Hepatocyte (in vitro differentiated cells): ENCODE measurements around the gene QRSL1. TPM values are rescaled to one million over a fixed set of nuclear protein-coding genes. Genes with fewer than 3 reads are reported as not detected.

Source experiments
- DNase-seq: peaks from one replicate; pipeline ENCODE4 v3.0.0-alpha.2; 2016; ENCODE audit warnings: low spot score
- H2AFZ ChIP-seq: fragments of 200-600 bp; sonication (generic); 2 replicates; pipeline ENCODE4 v1.6.0; 2016; ENCODE audit warnings: antibody characterized with exemption, mild to moderate bottlenecking
- H3K27ac ChIP-seq: fragments of 200-600 bp; sonication (generic); 2 replicates; pipeline ENCODE4 v1.5.1; 2016; ENCODE audit warnings: mild to moderate bottlenecking
- H3K27me3 ChIP-seq: fragments of 200-600 bp; sonication (generic); 2 replicates; pipeline ENCODE4 v1.6.1; 2016
- H3K36me3 ChIP-seq: fragments of 200-600 bp; sonication (generic); replicated peaks from 2 replicates; pipeline ENCODE4 v1.5.1; 2016; ENCODE audit warnings: low read depth; ENCODE audit not compliant: insufficient read depth
- H3K4me1 ChIP-seq: fragments of 200-600 bp; sonication (generic); 2 replicates; pipeline ENCODE4 v1.5.1; 2016; ENCODE audit warnings: mild to moderate bottlenecking, moderate library complexity; ENCODE audit not compliant: insufficient read depth
- H3K4me2 ChIP-seq: fragments of 200-600 bp; sonication (generic); 2 replicates; pipeline ENCODE4 v1.6.0; 2016
- H3K4me3 ChIP-seq: fragments of 200-600 bp; sonication (generic); 2 replicates; pipeline ENCODE4 v1.5.1; 2016; ENCODE audit warnings: mild to moderate bottlenecking
- H3K79me2 ChIP-seq: fragments of 200-600 bp; sonication (generic); 2 replicates; pipeline ENCODE4 v1.6.0; 2017; ENCODE audit warnings: mild to moderate bottlenecking
- H3K9me2 ChIP-seq: fragments of 200-600 bp; sonication (generic); replicated peaks from 2 replicates; pipeline ENCODE4 v1.6.0; 2017; ENCODE audit warnings: mild to moderate bottlenecking; ENCODE audit not compliant: insufficient read depth
- H3K9me3 ChIP-seq: fragments of 200-600 bp; sonication (generic); 2 replicates; pipeline ENCODE4 v1.5.1; 2016; ENCODE audit warnings: low read depth, mild to moderate bottlenecking
- H4K20me1 ChIP-seq: fragments of 200-600 bp; sonication (generic); 2 replicates; pipeline ENCODE4 v1.6.0; 2016; ENCODE audit warnings: mild to moderate bottlenecking; ENCODE audit not compliant: insufficient read depth, poor library complexity, severe bottlenecking
- EZH2 ChIP-seq: fragments of 200-600 bp; sonication (generic); IDR thresholded peaks from 2 replicates; pipeline ENCODE4 v1.6.1; 2016; ENCODE audit warnings: antibody characterized with exemption, mild to moderate bottlenecking, borderline replicate concordance
- EZH2phosphoT487 ChIP-seq: fragments of 200-600 bp; sonication (generic); IDR thresholded peaks from one replicate; pipeline ENCODE4 v1.6.1; 2018; ENCODE audit warnings: antibody characterized with exemption, mild to moderate bottlenecking, low read depth, moderate library complexity; ENCODE audit not compliant: unreplicated experiment, severe bottlenecking
- WGBS: methylation state at CpG from one replicate; pipeline ENCODE4 v1.1.6; 2016; ENCODE audit warnings: low lambda C conversion rate; ENCODE audit errors: missing lambda C conversion rate; 5-methylcytosine and 5-hydroxymethylcytosine counted together
- polyA plus RNA-seq: library from polyadenylated mRNA; unstranded; fragments of >200 nt; fragmentation: Nextera tagmentation; extraction: Ambion mirVana; gene quantifications from 2 replicates; pipeline ENCODE4 v1.2.1, GENCODE V29; 2016
- total RNA-seq: library from RNA; depleted of rRNA; stranded (reverse); fragments of >200 nt; gene quantifications from 2 replicates; pipeline ENCODE4 v1.2.3, GENCODE V29; 2014
- TF ChIP-seq, protein P1 (sequence below): fragments of 200-600 bp; sonication (generic); IDR thresholded peaks from 2 replicates; pipeline ENCODE4 v1.5.1; 2016; ENCODE audit warnings: antibody characterized with exemption, mild to moderate bottlenecking; ENCODE audit not compliant: poor library complexity

QRSL1 gene
- total and polyA plus RNA-seq, 2 experiments from 2014 or later: 9.9 to 13.6 TPM

DNA sequence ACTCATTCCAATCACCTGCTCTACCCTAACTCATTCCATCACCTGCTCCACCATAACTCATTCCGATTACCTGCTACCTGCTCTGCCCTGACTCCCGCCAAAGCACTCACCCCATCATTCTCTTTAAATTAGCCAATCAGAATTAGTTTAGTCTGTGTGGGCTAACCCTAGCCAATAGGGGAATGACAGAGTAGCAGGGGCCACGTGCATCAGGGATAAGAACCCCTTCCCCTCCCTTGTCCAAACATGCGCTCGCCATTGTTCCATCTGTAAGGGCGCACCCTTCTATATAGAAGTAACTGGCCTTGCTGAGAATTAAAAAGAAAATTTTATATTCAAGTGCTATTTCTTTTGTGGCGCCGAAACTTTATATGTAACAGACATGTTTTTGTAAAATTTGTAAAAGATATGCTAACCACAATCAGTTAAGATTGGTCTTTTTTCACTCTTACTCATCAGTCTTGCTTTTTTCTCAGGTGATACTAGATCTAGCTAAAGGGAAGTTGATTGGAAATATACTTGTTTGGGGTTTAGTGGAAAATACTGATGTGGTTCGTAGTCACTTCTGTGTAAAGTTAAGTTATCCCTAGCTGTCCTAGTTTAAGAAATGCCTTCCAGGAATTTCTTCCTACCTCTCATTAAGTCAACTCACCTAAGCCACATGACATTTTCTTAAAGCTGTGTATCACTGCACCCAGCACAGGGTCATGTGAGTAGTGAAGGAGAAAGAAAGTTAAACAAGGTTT is 16.5 kb upstream of the QRSL1 start:
- H3K79me2 ChIP-seq: no peaks in the 10 kb centered on the region
- no peak overlapping the region for H3K27ac ChIP-seq
- no peaks in the 10 kb centered on the region for H3K27me3 ChIP-seq
- no peak overlapping the region for H3K4me2 ChIP-seq
- TF ChIP-seq, protein P1, sequence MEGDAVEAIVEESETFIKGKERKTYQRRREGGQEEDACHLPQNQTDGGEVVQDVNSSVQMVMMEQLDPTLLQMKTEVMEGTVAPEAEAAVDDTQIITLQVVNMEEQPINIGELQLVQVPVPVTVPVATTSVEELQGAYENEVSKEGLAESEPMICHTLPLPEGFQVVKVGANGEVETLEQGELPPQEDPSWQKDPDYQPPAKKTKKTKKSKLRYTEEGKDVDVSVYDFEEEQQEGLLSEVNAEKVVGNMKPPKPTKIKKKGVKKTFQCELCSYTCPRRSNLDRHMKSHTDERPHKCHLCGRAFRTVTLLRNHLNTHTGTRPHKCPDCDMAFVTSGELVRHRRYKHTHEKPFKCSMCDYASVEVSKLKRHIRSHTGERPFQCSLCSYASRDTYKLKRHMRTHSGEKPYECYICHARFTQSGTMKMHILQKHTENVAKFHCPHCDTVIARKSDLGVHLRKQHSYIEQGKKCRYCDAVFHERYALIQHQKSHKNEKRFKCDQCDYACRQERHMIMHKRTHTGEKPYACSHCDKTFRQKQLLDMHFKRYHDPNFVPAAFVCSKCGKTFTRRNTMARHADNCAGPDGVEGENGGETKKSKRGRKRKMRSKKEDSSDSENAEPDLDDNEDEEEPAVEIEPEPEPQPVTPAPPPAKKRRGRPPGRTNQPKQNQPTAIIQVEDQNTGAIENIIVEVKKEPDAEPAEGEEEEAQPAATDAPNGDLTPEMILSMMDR: no peak
- TF ChIP-seq EZH2phosphoT487 (no peak), EZH2 (no peak)
- no peaks in the 10 kb centered on the region for H3K9me2 ChIP-seq
- H4K20me1 ChIP-seq: no peaks in the 10 kb centered on the region
- no peak for DNase-seq
- 92% methylated on average over 9 of the region's 9 CpGs for WGBS
- H3K9me3 ChIP-seq: no peaks in the 10 kb centered on the region
- H2AFZ ChIP-seq: no peak overlapping the region
- H3K36me3 ChIP-seq: no peaks in the 10 kb centered on the region
- H3K4me1 ChIP-seq: peaks cover 4% of the 10 kb centered on the region
- H3K4me3 ChIP-seq: no peak overlapping the region

DNA sequence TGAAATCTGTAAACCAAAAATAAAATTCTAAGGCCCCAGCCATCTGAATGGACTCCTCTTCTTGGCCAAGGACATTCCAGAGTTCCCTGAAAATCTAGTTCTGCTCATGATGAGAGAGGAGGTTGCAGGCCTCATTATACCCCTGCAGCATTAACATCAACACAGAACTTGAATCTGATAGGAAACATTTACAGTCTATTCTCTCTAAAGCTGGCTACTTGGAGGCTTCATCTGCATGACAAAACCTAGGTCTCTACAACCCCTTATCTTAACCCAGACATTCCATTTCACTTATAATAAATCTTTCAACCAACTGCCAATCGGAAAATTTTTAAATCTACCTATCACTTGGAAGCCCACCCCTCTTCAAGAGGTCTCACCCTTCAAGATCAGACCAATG is 15.8 kb upstream of the QRSL1 start:
- H3K4me2 ChIP-seq: no peak overlapping the region
- no peaks in the 10 kb centered on the region for H3K9me3 ChIP-seq
- H2AFZ ChIP-seq: no peak overlapping the region
- H4K20me1 ChIP-seq: no peaks in the 10 kb centered on the region
- H3K79me2 ChIP-seq: no peaks in the 10 kb centered on the region
- H3K27me3 ChIP-seq: no peaks in the 10 kb centered on the region
- TF ChIP-seq EZH2phosphoT487: no peak
- TF ChIP-seq, protein P1: no peak
- no peak for TF ChIP-seq EZH2
- H3K4me1 ChIP-seq: peaks cover 4% of the 10 kb centered on the region
- no peaks in the 10 kb centered on the region for H3K36me3 ChIP-seq
- no peaks in the 10 kb centered on the region for H3K9me2 ChIP-seq
- no peak for DNase-seq
- no peak overlapping the region for H3K27ac ChIP-seq
- 81% methylated on average over 1 of the region's 1 CpG for WGBS
- no peak overlapping the region for H3K4me3 ChIP-seq

DNA sequence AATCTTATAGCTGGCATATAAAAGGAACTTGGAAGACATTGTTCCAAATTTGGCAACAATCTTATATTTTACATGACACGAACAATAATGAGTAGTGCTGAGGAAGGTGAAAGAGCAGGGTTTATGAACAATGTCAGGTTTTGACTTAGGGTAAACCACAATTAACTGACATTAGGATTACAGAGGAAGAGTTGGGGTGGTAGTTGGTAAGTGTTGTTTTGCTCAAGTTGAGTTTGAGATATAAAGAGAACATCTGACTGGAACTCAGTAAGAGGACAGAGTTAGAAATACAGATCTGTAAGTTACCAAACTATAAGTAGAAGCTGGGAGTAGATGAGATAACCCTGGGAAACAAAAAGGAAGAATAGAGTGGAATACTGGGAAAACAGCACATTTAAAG is 15.2 kb upstream of the QRSL1 start:
- no peaks in the 10 kb centered on the region for H3K27me3 ChIP-seq
- no peak overlapping the region for H3K27ac ChIP-seq
- H4K20me1 ChIP-seq: no peaks in the 10 kb centered on the region
- no peaks in the 10 kb centered on the region for H3K36me3 ChIP-seq
- H3K9me3 ChIP-seq: no peaks in the 10 kb centered on the region
- H3K4me3 ChIP-seq: no peak overlapping the region
- H3K9me2 ChIP-seq: no peaks in the 10 kb centered on the region
- DNase-seq: no peak
- TF ChIP-seq, protein P1: no peak
- TF ChIP-seq EZH2: no peak
- TF ChIP-seq EZH2phosphoT487: no peak
- H3K4me1 ChIP-seq: peaks cover 4% of the 10 kb centered on the region
- H3K4me2 ChIP-seq: no peak overlapping the region
- H3K79me2 ChIP-seq: no peaks in the 10 kb centered on the region
- H2AFZ ChIP-seq: no peak overlapping the region
- 85% methylated on average over 1 of the region's 1 CpG for WGBS
